RKO (cell line): ENCODE results near the gene ZNF23.

Source experiments
- DNase-seq: peaks from one replicate; pipeline ENCODE4 v3.0.0-alpha.2; 2016; ENCODE audit warnings: low spot score

The ZNF23 gene

GRCh38 chr16:71467810-71468209 lies 5.8 kb upstream of the ZNF23 start:
- peak; percentile 62 for DNase-seq

GRCh38 chr16:71464231-71464630 lies 2.2 kb upstream of the ZNF23 start:
- DNase-seq = no peak

DNA sequence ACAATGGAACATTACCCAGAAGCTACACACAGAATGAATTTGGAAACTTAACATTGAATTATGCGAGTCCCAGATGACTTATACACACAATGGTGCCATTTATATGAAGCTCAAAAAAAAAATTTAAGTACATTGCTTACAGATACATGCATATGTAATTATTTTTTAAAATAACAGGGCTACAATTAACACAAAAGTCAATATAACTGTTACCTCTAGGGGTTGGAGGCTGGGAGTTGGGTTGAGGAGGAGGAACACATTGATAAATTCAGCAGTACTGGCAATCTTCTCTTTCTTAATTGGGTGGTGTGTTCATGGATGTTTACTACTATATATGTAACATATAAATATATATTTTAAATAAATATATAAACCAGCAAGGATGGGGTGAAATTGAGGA lies 1.1 kb downstream of the ZNF23 start:
- peak; percentile 67 for DNase-seq

DNA sequence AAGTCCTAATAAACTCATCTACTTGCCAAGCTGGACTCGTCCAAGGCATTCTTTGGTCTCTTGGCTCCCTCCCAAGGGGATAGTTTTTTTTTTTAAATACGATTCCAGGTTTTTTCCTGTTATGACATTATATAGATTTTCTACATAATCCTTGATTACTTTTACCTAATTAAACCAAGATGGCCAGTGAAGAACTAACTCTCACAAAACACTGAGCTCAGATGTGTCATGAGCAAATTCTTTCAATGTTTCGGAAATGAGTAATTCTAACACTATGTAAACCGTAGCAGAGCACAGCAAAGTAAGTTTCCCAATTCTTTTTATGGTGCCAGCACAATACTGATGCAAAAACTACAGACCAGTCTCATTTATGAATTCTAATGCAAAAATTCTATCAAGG lies 1.8 kb downstream of the ZNF23 start:
- DNase-seq = peak; percentile 96

- no peak for DNase-seq
Observed at GRCh38 chr16:71459510-71459909, 2.5 kb downstream of the ZNF23 start.

- no peak for DNase-seq
Observed at GRCh38 chr16:71456801-71457200, 5.2 kb downstream of the ZNF23 start.

GRCh38 chr16:71453036-71453435 lies 9.0 kb downstream of the ZNF23 start:
- DNase-seq = no peak

- no peak for DNase-seq
Observed at GRCh38 chr16:71449020-71449419, 13.0 kb downstream of the ZNF23 start.

DNA sequence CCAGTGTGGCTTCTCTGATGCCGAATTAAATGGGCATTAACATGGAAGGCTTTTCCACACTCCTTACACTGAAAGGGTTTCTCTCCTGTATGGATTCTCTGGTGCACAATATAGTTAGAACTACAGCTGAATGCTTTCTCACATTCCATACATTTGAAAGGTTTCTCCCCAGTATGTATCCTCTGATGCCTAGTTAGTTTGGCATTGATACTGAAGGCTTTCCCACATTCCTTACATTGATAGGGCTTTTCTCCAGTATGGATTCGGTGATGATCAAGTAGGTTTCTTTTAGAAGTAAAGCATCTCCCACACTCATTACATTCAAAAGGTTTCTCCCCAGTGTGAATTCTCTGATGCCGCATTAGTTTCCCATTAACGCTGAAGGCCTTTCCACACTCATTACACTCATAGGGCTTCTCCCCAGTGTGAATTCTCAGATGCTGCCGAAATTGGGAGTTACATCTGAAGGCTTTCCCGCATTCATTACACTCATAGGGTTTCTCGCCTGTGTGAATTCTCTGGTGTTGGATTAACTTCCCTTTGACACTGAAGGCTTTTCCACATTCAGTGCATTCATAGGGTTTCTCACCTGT lies 13.7 kb downstream of the ZNF23 start:
- DNase-seq = no peak

GRCh38 chr16:71443714-71444113 lies 18.3 kb downstream of the ZNF23 start:
- DNase-seq = no peak

GRCh38 chr16:71442051-71442440 lies 20.0 kb downstream of the ZNF23 start, which contains the start of gene TLE7:
Gene TLE7, minus strand, starts transcription at chr16:71442054. Its CDS starts 8,730 bp downstream, at chr16:71433324.
- no peak for DNase-seq

DNA sequence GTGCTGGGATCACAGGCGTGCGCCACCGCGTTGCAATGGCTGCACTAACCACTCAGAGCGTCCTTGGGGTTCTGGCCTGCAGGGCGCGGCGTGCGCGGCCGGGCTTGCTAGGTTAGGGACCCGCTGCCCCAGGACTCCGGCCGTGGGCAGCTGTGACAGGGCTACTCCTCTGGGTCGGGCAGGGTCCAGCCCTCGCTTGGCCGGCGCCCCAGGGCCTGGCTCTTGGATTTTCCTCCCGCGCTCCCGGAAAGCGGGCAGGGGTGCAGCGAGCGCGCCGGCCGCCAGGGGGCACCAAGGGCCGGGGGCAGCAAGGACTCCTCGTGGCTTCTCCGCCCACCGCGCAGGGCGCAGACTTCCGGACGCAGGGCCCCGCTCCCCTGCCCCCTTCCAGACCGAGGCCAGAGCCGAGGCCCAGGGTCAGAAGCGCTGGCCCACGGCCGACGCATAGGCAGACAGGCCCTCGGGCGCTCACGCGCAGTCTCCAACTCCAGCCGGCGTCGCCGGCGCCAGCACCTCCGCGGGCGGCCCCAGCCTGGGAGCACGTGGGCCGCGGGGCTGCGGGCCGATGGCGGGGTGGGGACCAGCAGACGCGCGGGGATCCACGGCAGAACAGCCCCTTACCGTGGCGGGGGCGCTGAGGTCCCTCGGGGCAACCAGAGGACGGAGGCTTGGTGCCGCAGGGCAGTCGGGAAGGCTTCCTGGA lies 20.5 kb downstream of the ZNF23 start:
- DNase-seq = no peak

- DNase-seq = peak; percentile 30
Observed at GRCh38 chr16:71440669-71441347, 21.2 kb downstream of the ZNF23 start.

- no peak for DNase-seq
Observed at GRCh38 chr16:71439523-71439922, 22.5 kb downstream of the ZNF23 start.

DNA sequence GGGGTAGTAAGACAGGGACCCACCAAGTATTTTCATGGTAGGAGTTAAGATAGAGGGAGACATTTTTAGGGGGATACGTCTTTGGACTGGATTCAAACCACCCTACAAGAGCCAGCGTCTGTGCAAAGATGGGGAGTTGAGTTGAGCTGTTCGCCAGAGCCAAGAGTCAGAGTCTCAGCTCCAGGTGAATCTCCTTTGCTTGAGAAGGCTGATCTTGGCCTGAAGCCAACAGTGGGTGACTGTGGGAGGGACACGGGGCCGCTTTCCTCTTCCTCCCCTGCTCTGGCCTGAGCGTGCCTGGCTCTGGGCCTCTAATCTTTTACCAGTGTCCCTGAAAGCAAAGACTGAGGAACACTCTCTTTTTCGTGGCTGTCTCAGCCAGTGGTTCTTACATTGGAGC lies 25.6 kb downstream of the ZNF23 start:
- no peak for DNase-seq

GRCh38 chr16:71432906-71433305 lies 29.1 kb downstream of the ZNF23 start:
- no peak for DNase-seq

- DNase-seq = no peak
Observed at GRCh38 chr16:71431991-71432390, 30.1 kb downstream of the ZNF23 start.

- DNase-seq = no peak
Observed at GRCh38 chr16:71431176-71431575, 30.9 kb downstream of the ZNF23 start.

DNA sequence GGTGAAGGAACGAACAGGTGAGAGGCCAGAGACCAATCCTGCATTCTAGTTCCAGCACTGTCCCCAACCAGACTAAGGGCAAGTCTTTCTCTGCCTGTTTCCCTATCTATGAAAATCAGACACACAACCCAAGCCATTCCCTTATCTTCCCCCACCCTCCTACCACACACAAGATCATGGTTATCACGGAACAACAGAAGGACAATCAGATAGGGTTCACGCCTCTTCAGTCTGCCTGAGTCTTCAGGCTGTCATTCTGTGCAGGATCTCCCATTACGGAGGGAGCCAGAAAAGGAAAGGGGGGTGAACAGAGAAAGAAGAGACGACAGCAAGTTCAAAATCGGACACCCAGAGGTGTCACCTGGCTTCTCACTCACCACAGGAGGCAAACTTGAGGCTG lies 31.3 kb downstream of the ZNF23 start:
- DNase-seq = no peak

GRCh38 chr16:71429581-71429980 lies 32.5 kb downstream of the ZNF23 start:
- DNase-seq = no peak

DNA sequence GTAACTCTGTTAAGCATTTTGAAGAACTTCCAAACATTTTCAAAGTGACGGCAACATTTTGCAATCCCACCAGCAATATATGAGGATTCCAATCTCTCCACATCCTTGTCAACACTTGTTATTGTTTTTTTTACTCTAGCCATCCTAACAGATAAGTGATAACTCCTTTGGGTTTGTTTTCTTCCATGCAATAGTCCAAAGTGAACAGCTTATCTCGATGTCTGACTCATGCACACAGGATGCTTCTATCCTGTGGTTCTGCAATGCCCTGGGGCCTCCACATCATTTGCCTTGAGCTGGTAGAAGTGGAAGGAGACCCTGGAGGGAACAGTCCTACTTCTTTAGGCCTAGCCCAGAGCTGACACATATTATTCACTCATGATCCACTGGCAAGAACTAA lies 33.2 kb downstream of the ZNF23 start:
- no peak for DNase-seq

DNA sequence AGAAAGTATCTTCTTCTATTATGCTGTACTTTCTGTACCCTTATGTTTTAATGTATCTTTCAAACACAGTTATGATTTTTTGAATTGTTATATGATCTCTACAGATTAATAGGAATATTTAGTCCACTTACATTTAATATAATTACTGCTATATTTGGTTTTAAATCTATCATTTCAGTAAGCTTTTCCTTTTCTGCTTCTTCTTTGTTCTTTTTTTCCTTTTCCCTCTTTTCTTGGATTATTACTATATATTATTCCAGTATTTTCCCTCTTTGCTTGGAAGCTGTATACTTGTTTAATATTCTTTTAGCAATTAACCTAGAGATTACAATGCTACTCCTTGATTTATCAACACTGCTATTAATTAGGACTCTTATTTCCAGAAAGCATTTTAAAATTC lies 33.7 kb downstream of the ZNF23 start:
- DNase-seq = no peak

DNA sequence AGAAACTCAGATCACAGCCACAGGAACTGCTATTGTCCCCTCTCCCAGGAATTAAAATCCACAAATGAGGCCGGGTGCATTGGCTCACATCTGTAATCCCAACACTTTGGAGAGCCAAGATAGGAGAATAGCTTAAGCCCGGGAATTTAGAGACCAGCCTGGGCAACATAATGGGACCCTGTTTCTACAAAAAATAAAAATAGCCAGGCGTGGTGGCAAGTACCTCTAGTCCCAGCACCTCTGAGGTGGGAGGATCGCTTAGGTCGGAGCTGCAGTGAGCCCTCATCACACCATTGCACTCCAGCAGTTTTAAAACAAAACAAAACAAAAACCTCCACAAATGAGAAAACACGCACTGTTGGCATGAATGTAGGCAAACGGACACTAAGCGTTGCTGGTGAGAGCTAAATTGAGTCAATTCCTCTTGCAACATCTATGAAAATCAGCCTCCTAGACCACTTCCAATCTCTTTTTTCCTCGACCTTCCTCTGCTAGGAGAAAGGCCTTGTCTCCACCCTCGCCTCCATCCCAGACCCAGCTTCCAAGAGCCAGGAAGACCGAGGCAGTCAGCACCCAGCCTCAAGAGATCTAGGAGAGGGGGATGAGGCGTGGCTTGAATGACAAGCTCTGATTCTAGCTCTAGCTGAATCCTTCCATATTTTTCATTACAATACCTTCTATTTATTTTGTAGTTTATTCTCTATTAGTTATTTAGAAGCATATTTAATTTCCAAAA lies 35.0 kb downstream of the ZNF23 start:
- no peak for DNase-seq
